ENCODE measurements around the gene ZDHHC22. TPM values are rescaled to one million over a fixed set of nuclear protein-coding genes. Genes with fewer than 3 reads are reported as not detected.
A peak's percentile ranks its signal among the peaks of the same experiment; 100 is the strongest.

The ZDHHC22 gene
- total RNA-seq, 3 donors from 2014 or later, result 1.7 TPM; not detected in 2

- H3K4me1 ChIP-seq (ENCODE audit: low read depth), result peaks cover 32% of the 10 kb centered on the region
- H3K9me3 ChIP-seq, result no peaks in the 10 kb centered on the region
- intact Hi-C loops (cut with DNase I, micrococcal nuclease), result no loop called here
- H3K36me3 ChIP-seq (ENCODE audit: low read depth), result no peaks in the 10 kb centered on the region
- DNase-seq (no peak), ATAC-seq (no peak)
- TF ChIP-seq, protein P1, sequence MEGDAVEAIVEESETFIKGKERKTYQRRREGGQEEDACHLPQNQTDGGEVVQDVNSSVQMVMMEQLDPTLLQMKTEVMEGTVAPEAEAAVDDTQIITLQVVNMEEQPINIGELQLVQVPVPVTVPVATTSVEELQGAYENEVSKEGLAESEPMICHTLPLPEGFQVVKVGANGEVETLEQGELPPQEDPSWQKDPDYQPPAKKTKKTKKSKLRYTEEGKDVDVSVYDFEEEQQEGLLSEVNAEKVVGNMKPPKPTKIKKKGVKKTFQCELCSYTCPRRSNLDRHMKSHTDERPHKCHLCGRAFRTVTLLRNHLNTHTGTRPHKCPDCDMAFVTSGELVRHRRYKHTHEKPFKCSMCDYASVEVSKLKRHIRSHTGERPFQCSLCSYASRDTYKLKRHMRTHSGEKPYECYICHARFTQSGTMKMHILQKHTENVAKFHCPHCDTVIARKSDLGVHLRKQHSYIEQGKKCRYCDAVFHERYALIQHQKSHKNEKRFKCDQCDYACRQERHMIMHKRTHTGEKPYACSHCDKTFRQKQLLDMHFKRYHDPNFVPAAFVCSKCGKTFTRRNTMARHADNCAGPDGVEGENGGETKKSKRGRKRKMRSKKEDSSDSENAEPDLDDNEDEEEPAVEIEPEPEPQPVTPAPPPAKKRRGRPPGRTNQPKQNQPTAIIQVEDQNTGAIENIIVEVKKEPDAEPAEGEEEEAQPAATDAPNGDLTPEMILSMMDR (IDR thresholded peaks at IDR 0.05), result no peak
- H3K4me3 ChIP-seq, result no peak overlapping the region
Observed at GRCh38 chr14:77119851-77120250, 21.7 kb downstream of the ZDHHC22 start.

GRCh38 chr14:77116172-77116817 is 25.3 kb downstream of the ZDHHC22 start:
- Histone ChIP-seq H3K4me3 (no peak overlapping the region), H3K9me3 (no peaks in the 10 kb centered on the region), H3K4me1 (ENCODE audit: low read depth) (peaks cover 5% of the 10 kb centered on the region), H3K36me3 (ENCODE audit: low read depth) (peaks cover 6% of the 10 kb centered on the region)
- TF ChIP-seq, protein P1 (IDR thresholded peaks at IDR 0.05), result no peak
- no peak for DNase-seq
- intact Hi-C loops (cut with DNase I, micrococcal nuclease), result no loop called here
- no peak for ATAC-seq

- intact Hi-C loops (cut with DNase I, micrococcal nuclease), result no loop called here
- DNase-seq (no peak), ATAC-seq (no peak)
- TF ChIP-seq, protein P1 (IDR thresholded peaks at IDR 0.05), result no peak
- no peaks in the 10 kb centered on the region for H3K9me3 ChIP-seq
- H3K4me3 ChIP-seq, result no peak overlapping the region
- no peaks in the 10 kb centered on the region for H3K4me1 ChIP-seq (ENCODE audit: low read depth)
- H3K36me3 ChIP-seq (ENCODE audit: low read depth), result peaks cover 6% of the 10 kb centered on the region
Observed at GRCh38 chr14:77114609-77115008, 27.0 kb downstream of the ZDHHC22 start.

GRCh38 chr14:77113644-77114043 is 27.9 kb downstream of the ZDHHC22 start:
- DNase-seq, result no peak
- TF ChIP-seq, protein P1 (IDR thresholded peaks at IDR 0.05), result no peak
- Histone ChIP-seq H3K9me3 (no peaks in the 10 kb centered on the region), H3K36me3 (ENCODE audit: low read depth) (peaks cover 6% of the 10 kb centered on the region), H3K4me1 (ENCODE audit: low read depth) (no peaks in the 10 kb centered on the region), H3K4me3 (no peak overlapping the region)
- intact Hi-C loops (cut with DNase I, micrococcal nuclease), result no loop called here
- ATAC-seq, result peak; percentile 38

- DNase-seq, result no peak
- TF ChIP-seq, protein P1 (IDR thresholded peaks at IDR 0.05), result no peak
- H3K36me3 ChIP-seq (ENCODE audit: low read depth), result peaks cover 6% of the 10 kb centered on the region
- H3K9me3 ChIP-seq, result no peaks in the 10 kb centered on the region
- no peak overlapping the region for H3K4me3 ChIP-seq
- intact Hi-C loops (cut with DNase I, micrococcal nuclease), result no loop called here
- H3K4me1 ChIP-seq (ENCODE audit: low read depth), result no peaks in the 10 kb centered on the region
- ATAC-seq, result no peak
Observed at GRCh38 chr14:77111021-77111420, 30.6 kb downstream of the ZDHHC22 start.

DNA sequence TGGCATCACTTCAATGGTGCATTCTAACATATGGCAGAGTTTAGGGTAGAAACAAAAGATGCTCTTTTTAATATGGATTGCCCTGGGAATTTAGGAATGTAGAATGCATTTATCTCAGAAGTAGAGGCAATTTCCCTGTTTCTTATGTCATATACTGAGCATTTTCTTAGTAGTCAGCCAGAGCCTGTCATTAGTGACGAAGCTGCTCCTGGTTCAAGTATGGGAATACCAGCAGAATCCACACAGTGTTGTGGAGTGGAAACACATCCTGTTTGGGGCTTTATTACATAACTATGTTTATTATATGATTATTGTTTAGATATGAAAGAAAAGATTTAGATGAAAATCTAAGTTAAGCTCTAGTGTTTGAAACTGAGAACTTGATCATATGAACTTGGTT is 31.3 kb downstream of the ZDHHC22 start:
- intact Hi-C loops (cut with DNase I, micrococcal nuclease), result no loop called here
- ATAC-seq (no peak), DNase-seq (no peak)
- TF ChIP-seq, protein P1 (IDR thresholded peaks at IDR 0.05), result no peak
- peaks cover 6% of the 10 kb centered on the region for H3K36me3 ChIP-seq (ENCODE audit: low read depth)
- no peaks in the 10 kb centered on the region for H3K4me1 ChIP-seq (ENCODE audit: low read depth)
- no peak overlapping the region for H3K4me3 ChIP-seq
- H3K9me3 ChIP-seq, result no peaks in the 10 kb centered on the region
